GM18498 (cell line): Measurements from ENCODE around the gene RAB7B.
A peak's percentile ranks its signal among the peaks of the same experiment; 100 is the strongest.

Experiments used
- ATAC-seq: cut with Tn5 transposase; IDR thresholded peaks from one replicate; pipeline ENCODE4 v1.9.1; 2021; ENCODE audit warnings: mild to moderate bottlenecking, moderate library complexity; ENCODE audit not compliant: unreplicated experiment

RAB7B gene

DNA sequence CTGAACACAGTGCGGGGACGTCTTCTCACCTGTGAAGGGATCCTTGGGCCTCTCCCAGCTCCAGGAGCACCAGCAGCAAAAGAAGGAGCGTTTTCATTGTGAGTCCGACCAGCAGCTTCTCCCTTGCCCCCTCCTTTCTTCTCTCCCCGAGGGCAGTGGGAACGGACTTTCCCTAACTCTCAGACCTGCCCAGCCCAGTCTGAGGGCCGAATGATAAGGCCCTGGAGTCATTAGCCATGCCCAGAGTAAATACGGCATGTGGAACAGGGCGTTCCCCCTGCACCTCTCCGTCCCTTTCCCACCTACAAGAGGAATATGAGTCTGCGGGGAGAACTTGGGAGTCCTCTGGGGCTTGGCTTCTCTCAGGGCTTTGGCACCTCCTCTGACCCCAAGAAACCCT lies 20.5 kb upstream of the RAB7B start, which contains the start of gene CTSE:
Gene CTSE (minus strand): TSS at position 201 of the 400 bp plus-strand sequence. CDS start 104 bp downstream, at position 97.
- no peak for ATAC-seq

DNA sequence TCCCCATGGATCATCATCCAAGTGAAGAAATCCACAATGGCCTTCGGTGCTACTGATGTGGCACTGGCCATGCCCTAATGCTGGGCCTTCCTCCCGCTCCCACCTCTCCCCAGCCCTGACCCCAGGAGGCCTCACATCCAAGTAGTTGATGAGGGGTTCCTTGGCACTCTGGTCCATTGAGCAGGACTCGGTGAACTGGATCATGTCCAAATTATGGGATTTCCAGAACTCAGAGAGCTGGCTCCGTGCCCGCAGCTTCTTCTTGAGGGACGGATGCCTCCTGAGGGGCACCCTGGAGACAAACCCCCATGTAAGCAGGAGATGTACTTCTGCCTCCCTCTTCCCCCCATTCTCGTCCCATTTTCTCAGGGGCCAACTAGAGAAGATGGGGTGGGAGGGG lies 19.6 kb upstream of the RAB7B start:
- ATAC-seq: no peak

DNA sequence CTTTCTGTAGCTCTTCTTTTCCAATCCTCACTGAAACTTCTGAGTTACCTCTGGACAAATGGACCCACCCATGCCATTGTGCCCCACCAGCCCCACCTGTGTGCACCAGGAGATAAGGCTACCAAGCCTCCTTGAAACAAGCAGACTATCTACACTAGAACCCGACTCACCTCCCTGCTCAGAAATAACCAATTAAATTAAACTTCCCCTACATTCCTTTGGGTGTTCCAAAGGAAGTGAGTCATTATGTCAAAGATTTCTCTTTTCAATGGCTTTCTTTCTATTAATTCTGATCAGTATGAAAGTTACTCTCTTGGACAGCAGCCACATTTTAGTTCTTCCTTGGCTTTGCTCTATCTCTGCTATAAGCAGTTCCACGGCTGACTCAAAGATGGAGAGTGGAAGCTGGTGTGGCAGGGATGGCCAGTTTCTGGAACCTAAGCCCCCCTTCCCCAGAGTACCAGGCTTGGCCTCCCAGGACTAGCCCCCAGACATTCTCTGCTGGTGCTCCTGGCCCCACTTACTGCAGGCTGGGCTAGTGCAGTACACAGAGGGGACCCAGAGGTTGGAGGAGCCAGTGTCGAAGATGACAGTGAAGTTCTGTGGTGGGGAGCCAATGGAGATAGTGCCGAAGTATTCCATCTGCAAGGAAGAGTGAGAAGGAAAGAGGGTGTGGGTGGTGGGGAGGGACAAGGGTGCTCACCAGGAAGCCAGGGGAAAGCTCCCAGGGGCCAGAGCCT lies 18.6 kb upstream of the RAB7B start:
- no peak for ATAC-seq

DNA sequence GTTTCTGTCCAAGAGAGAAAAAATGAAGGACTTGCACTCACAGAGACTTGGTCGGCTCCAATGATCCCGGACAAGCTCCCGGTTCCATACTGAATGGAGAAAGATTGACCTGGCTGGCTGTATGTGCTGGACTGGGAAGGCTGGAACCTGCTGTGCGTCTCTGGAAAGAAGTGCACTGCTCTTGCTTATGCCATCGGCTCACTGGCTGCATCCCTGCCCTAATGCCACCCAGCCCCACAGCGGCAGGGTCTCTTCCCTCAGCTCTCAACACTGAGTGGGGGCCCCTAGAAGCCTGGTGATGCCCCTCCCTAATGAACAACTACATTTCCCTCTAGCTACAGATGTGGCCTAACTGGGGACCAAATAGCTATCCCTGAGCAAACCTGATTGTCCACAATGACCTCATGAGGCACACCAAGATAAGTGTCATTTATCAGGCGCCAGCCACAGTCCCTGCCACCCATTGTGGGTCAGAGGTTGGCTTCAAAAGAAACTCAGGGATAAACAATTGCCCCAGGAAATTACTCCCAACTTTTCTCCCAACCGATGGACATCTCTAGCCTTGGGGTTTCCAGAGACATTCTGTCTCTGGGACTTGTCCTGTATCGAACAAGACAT lies 17.9 kb upstream of the RAB7B start:
- ATAC-seq: no peak

DNA sequence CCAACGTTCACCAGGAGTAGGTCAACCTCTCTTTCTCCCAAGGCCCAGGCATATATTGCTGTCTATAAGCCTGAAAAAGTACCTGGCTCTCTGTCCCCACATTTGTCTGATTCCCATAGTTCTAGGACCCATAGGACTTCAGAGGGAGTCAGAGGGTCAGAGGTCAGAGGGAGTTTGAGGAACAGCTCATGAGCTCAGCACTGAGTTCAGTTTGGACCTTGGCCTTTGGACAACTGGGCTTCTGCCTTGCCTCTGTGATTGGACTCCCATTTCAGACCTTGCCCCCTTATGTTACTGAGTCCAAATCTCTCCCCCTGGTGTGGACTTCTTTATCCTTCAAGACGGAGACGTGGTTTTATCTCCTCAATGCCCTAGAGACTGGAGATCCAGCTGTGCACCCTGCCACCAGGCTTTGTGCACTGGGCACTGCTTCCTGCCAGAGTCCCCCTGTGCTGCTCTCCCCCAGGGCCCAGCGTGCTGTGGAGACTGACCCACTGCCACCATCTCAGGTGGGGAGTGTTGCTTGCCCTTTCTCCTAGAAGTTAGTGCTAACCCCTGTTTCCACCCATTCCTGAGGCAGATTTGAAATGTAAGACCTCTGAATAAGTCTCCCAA lies 17.3 kb upstream of the RAB7B start:
- no peak for ATAC-seq

DNA sequence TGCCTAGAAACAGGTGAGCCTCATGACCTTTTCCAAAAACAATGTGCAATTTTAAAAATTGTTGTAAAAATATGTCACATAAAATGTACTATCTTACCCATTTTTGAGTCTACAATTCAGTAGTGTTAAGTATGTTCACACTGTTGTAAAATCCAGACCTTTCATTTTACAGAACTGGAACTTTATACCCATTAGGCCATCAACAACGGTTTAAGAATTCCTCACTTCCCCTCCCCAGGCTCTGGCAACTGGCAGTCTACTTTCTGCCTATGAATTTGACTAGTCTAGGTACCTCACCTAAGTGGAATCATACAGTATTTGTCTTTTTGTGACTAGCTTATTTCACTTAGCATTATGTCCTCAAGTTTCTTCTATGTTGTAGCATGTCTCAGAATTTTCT lies 11.9 kb upstream of the RAB7B start:
- no peak for ATAC-seq

DNA sequence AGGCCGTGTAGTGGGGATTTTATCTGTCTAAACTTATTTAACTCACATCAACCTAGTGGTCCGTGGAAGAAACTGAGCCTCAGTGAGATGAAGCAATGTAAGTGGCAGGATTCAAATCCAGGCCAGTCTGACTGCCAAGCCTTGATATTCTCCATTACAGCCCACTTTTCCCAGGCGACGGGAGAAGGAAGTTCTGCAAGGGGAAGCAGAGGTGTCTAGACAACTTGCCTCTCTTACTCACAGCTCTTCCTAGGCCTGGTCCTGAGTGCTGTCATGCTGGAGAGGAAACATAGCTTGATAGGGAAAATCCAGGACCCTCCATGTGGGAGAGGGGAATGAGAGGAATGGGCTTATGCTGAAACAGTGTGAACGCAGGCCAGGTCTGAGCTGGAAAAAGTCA lies 11.4 kb upstream of the RAB7B start:
- no peak for ATAC-seq

DNA sequence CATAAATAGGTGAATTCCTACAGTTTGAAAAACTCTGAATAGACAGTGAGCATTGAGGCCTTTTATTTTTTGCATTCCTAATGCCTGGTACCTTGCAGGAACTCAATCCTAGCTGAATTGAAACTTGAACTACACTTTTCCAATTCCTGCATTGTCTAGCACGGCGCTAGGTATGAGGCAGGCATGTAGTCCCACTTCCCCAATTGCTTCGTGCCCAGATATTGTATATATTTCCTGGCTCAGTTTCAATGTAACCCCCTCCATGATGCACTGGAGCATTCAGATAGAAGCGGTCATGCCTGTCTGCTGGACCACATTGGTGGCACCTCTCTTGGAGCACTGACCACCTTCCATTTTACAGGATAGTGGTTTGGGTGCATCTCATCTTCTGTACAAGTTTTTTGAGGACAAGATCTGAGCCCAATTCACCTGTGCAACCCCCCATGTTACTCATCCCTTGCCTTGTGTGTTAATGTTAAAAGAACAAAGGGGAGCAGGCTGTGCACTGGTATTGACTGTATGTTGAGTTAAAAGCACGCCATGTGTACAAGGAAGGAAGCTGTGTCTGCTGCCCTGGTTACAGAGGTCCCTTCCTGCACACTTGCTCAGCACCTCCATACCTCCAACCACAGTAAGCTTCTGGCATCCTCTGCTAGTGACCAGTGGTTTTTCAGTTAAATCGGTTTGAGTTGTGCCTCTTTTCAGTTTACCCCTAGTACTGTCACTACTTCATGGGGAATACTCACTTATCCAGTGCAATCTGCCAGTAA lies 10.0 kb upstream of the RAB7B start:
- no peak for ATAC-seq

DNA sequence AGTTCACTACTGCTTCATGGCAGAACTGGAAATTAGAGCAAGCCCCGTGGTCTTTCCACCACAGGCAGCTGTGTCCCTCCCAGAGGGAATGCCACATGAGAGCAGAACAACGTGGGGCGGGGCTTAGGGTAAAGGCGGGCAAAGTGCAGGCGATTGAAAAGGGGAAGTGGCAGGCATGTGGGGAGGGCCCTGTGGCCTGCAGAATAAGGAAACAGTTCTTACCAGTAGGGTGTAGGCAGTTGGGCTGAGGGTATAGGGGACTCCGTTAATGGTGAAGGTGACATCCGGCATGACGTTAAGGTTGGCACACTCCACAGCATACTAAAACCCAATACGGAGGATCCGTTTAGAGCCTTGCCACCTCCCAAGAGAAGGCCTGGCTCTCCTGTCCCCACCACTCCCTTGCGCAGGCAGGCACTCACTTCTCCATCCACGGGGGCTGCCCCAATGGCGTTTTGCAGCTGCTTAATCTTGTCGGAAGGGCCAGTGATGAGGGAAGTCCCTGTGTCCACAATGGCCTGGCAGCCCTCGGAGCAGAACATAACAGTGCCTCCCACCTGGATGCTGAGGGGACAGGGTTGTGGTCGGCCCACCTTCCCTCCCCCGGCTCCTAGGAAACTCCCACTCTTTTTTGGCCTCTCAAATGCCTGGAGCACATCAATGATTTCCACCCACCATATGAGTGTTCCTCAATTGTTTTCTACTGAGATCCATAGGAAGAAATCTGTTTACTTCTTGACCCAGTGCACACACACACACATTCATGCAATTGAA lies 9.1 kb upstream of the RAB7B start:
- ATAC-seq: peak; percentile 97

DNA sequence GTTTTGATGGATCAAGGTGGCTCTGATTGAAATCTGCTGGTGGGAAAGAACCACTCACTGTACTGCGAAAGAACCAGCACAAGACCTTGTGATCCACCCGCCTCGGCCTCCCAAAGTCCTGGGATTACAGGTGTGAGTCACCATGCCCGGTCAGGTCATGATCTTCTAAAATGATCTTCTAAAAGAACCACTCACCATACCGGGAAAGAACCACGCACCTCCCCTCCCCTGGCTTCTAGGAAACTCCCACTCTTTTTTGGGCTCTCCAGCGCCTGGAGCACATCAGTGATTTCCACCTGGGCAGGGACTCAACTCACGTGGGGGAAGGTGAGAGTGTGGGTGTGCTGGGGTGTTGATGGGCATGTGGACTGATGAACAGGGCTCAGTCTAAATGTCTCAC lies 7.9 kb upstream of the RAB7B start:
- ATAC-seq: no peak

DNA sequence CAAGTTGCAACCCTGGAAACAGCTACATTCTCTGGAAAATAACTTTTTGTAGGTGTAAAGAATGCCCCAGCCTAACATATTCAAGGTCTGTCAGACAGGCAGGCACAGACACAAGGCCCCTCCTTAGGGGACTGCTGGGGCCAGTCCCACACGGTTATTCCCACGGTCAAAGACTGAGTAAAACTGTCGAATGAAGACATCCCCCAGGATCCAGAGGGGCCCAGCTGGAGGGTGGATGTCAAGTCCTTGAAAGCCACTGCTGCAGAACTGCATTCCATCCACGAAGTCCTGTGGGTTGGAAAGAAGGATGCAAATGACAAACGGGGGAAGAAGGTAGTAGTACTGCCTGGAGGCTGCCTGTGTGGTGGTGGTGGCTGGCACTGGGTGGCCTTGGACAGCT lies 6.9 kb upstream of the RAB7B start:
- ATAC-seq: no peak

DNA sequence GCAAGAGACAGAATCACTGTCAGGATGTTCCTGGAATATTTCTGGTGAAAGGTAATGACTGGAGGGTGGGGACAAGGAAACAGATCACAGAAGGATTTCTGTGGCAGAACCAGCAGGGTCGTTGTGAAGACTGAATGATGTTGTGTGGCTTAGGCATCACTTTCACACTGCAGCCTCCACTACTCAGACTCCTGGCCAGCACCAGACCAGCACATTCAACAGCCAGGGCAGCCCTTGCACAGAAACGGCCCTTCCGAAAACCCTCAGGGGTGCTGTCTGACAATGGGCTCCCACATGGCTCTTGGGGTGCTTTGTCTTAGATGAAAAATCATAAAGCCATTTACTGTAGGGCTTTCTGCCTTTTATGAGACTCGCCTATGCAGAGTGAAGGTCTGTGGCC lies 3.8 kb upstream of the RAB7B start:
- no peak for ATAC-seq

DNA sequence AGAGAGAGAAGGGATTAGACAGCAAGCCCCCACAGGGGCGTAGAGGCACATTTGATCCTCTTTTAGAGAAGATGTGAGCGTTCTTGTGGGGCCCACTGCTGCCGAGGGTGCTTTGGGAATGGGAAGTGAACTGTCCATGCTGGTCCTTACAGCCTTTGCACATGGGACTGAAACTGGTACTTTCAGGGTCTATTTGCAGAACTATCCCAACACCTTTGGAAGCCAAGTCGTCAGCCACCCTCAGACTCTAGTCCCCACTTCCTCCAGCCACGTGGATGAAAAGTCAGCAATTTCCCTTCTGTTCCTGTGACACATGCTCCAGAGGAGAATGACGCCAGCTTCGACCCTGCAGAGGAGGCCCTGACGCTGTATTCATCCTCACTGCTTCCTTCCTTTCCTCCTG lies 2.6 kb upstream of the RAB7B start:
- no peak for ATAC-seq

DNA sequence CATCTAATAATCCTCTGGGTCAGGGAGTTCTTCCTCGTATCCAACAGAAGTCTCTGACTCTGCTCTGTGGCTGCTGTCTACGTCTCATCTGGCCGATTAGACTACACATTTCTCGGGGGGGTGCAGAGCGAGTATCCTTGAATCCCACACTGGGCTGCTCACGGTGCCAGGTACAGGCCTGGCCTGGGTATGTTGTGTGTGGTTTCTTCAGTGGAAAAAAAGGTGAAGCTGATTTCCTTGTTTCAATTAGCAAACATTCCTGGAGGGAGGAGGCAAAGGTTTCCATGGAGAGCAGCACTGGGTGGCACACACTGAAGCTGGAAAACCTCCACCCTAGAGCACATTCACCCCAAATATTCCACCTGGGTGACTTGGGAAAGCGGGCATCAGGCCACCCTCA lies 2.0 kb upstream of the RAB7B start:
- no peak for ATAC-seq

DNA sequence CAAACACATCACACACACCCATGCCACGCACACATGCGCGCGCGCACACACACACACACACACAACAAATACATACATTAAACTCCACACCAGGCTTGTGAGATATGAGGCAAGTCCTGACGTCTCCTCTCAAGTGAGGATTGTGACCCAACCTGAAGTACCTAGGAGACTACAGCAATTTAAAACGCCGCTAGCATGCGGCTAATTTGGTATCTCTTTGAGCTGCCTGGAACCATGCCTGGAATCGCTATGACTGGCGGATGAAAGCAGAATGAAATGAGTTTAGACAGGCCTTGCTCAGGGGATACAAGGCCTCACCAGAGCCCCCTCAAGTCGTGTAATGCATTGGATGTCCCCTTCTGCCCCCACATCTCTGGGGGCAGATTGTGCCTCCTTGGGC lies 1.6 kb upstream of the RAB7B start:
- no peak for ATAC-seq

DNA sequence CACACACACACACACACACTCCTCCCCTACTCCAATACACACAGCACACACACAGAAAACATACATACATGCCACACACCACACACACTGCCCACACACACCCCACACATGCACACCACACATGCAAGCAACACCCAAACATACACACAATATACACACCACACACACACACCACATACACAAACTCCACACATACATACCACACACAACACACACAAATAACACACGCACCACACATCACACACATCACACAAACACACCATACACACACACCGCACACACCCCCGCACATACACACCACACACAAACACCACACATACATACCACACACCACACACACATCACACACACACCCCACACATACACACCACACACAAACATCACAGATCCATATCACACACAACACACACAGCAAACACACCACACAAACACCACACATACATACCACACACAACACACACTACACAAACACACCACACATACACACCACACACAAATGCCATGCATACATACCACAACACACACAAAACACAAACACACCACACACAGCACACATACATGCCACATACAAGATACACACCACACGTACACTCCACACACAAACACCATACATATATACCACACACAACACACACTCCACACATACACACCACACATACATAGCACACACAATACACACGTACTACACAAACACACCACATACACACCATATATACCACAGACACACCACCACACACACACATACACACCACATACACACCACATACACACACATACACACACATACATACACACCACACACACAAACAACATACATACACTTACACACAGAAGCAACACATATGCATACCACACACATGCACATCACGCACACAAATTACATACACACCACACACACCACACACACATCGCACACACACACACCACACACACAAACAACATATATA lies 932 bp upstream of the RAB7B start:
- no peak for ATAC-seq

DNA sequence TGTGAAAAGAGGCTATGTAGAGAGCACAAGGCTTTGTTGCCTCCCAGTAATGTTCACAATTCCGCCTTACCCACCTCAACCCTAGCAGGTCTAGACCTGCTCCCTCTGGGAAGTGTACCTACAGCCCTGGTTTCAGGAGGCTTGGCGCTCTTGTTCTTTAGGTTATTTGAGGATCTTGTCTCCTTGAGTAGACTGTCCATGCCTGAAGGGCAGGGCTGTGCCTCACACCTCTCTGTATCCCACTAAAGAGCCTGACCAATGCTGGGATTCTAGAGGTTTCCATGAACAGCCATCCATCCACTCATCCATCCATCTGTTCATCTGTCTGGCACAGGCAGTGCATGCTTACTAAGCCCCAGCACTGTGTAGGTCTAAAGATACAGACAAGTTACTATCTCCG lies 1.0 kb downstream of the RAB7B start:
- ATAC-seq: no peak

DNA sequence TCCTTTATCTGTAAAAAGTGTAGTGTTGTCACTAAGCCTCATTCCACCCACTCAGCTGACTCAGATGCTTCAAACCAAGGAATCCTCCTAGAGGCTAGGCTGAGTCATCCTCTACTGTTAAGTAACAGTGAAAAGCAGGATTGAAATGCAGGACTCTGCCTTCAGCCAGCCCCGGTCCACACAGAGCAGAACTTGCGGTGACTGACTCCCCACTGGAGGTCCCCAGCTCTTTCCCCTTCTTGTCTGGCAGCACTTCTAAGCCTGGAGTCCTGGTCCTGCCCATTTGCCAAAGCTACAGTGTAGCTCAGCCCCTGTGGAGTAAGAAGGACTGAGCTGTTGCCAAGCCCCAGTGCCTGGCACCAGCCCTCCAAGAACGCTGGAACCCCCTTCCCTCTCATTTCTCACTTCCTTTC lies 1.7 kb downstream of the RAB7B start:
- no peak for ATAC-seq

DNA sequence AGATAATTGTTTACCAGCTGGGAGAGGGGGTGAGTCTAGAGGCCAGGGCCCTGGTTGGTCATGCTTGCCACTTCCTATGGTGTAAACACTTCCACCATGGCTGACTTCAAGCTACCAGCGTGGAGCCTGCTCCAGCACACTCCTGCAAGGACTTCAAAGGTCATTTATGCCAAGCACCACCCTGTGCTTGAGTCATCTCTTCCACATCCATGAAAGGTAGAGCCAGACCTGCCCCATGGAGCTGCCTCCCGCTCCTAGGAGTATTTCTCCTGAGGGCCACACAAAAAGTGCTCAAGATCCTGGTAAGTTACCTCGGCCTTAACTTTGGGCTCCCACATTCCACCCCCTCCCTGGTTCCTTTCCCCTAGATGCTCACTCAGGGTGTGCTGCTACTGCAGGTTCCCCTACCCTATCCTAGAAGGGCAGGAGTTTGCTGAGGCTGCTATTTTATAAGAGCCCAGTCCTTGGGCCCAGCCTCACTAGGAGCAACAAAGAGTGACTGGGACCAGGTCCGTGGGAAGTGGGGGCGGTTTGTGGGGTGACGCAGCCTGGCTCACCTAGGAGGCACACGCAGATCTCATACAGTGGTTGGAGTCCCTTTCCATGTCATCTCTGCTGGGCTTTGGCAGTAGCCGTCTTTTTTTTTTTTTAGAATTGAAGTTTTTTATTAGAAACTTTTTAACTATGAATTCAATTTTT lies 2.4 kb downstream of the RAB7B start:
- ATAC-seq: no peak
